ENCODE results near the gene PTPRD. TPM values are rescaled to one million over a fixed set of nuclear protein-coding genes. Genes with fewer than 3 reads are reported as not detected.

The PTPRD gene
- total RNA-seq, 2 experiments from 2014 or later: 0.03 TPM; not detected in 1

- H3K9me3 ChIP-seq (ENCODE audit: low read length): no peaks in the 10 kb centered on the region
- H3K27ac ChIP-seq (ENCODE audit: low read depth, low read length, poor library complexity, severe bottlenecking): no peak overlapping the region
- H3K79me2 ChIP-seq (ENCODE audit: insufficient read depth, low read depth, low read length): no peaks in the 10 kb centered on the region
- H3K4me1 ChIP-seq (ENCODE audit: insufficient read depth, low read length, poor library complexity, severe bottlenecking): no peaks in the 10 kb centered on the region
- no peak for DNase-seq (ENCODE audit: low spot score)
- no peaks in the 10 kb centered on the region for H3K36me3 ChIP-seq (ENCODE audit: insufficient read depth, low read length)
- intact Hi-C loops (cut with micrococcal nuclease; ENCODE audit: unreplicated experiment): no loop called here
- ChIA-PET CTCF (ENCODE audit: unreplicated experiment) (no interaction called here), POLR2A (interaction anchor here (0.6 kb wide), 1 partner anchor 53 kb away, joined by 3 read pairs; no protein-coding TSS in a partner anchor)
- TF ChIP-seq CTCF (conservative IDR thresholded peaks at IDR 0.05; ENCODE audit: low read length) (no peak), EZH2phosphoT487 (IDR thresholded peaks at IDR 0.05; ENCODE audit: borderline replicate concordance, low read depth, low read length) (no peak)
- H3K4me3 ChIP-seq (ENCODE audit: low read depth, low read length, poor library complexity, severe bottlenecking): no peak overlapping the region
- no TSS peak for BruUV-seq (replicated peaks)
- no peak overlapping the region for H3K4me2 ChIP-seq (ENCODE audit: low read length)
- H3K9me2 ChIP-seq (ENCODE audit: insufficient read depth, low read length): no peaks in the 10 kb centered on the region
- no peaks in the 10 kb centered on the region for H4K20me1 ChIP-seq (ENCODE audit: insufficient read depth, low read length)
- H2AFZ ChIP-seq (ENCODE audit: low read length): no peak overlapping the region
Observed at GRCh38 chr9:8860925-8861324, 1751.9 kb downstream of the PTPRD start.

- DNase-seq (ENCODE audit: low spot score): no peak
- no peaks in the 10 kb centered on the region for H3K36me3 ChIP-seq (ENCODE audit: insufficient read depth, low read length)
- intact Hi-C loops (cut with micrococcal nuclease; ENCODE audit: unreplicated experiment): no loop called here
- CTCF ChIA-PET (ENCODE audit: unreplicated experiment): no interaction called here
- no peaks in the 10 kb centered on the region for H3K79me2 ChIP-seq (ENCODE audit: insufficient read depth, low read depth, low read length)
- H3K4me2 ChIP-seq (ENCODE audit: low read length): no peak overlapping the region
- no TSS peak for BruUV-seq (replicated peaks)
- H4K20me1 ChIP-seq (ENCODE audit: insufficient read depth, low read length): no peaks in the 10 kb centered on the region
- H3K27ac ChIP-seq (ENCODE audit: low read depth, low read length, poor library complexity, severe bottlenecking): no peak overlapping the region
- H2AFZ ChIP-seq (ENCODE audit: low read length): no peak overlapping the region
- TF ChIP-seq CTCF (conservative IDR thresholded peaks at IDR 0.05; ENCODE audit: low read length) (no peak), EZH2phosphoT487 (IDR thresholded peaks at IDR 0.05; ENCODE audit: borderline replicate concordance, low read depth, low read length) (no peak)
- no peaks in the 10 kb centered on the region for H3K9me3 ChIP-seq (ENCODE audit: low read length)
- H3K9me2 ChIP-seq (ENCODE audit: insufficient read depth, low read length): no peaks in the 10 kb centered on the region
- POLR2A ChIA-PET: no interaction called here
- no peak overlapping the region for H3K4me3 ChIP-seq (ENCODE audit: low read depth, low read length, poor library complexity, severe bottlenecking)
- no peaks in the 10 kb centered on the region for H3K4me1 ChIP-seq (ENCODE audit: insufficient read depth, low read length, poor library complexity, severe bottlenecking)
Observed at GRCh38 chr9:8860086-8860485, 1752.7 kb downstream of the PTPRD start.

GRCh38 chr9:8859416-8859815 lies 1753.4 kb downstream of the PTPRD start:
- Histone ChIP-seq H4K20me1 (ENCODE audit: insufficient read depth, low read length) (no peaks in the 10 kb centered on the region), H3K36me3 (ENCODE audit: insufficient read depth, low read length) (no peaks in the 10 kb centered on the region), H3K27ac (ENCODE audit: low read depth, low read length, poor library complexity, severe bottlenecking) (no peak overlapping the region), H3K79me2 (ENCODE audit: insufficient read depth, low read depth, low read length) (no peaks in the 10 kb centered on the region), H3K4me1 (ENCODE audit: insufficient read depth, low read length, poor library complexity, severe bottlenecking) (no peaks in the 10 kb centered on the region), H3K9me3 (ENCODE audit: low read length) (no peaks in the 10 kb centered on the region), H3K4me2 (ENCODE audit: low read length) (no peak overlapping the region), H2AFZ (ENCODE audit: low read length) (no peak overlapping the region), H3K9me2 (ENCODE audit: insufficient read depth, low read length) (no peaks in the 10 kb centered on the region), H3K4me3 (ENCODE audit: low read depth, low read length, poor library complexity, severe bottlenecking) (no peak overlapping the region)
- CTCF ChIA-PET (ENCODE audit: unreplicated experiment): no interaction called here
- intact Hi-C loops (cut with micrococcal nuclease; ENCODE audit: unreplicated experiment): no loop called here
- TF ChIP-seq EZH2phosphoT487 (IDR thresholded peaks at IDR 0.05; ENCODE audit: borderline replicate concordance, low read depth, low read length) (no peak), CTCF (conservative IDR thresholded peaks at IDR 0.05; ENCODE audit: low read length) (no peak)
- POLR2A ChIA-PET: no interaction called here
- BruUV-seq (replicated peaks): no TSS peak
- DNase-seq (ENCODE audit: low spot score): no peak

Measured in OCI-LY7 (cell line).